GM20000 (cell line): Measurements from ENCODE around the gene TRAPPC4.

ENCODE experiments used
- DNase-seq: peaks from one replicate; pipeline ENCODE4 v3.0.0; 2012; ENCODE audit warnings: low spot score
- TF ChIP-seq, protein P1 (sequence below): IDR thresholded peaks from 2 replicates; pipeline ENCODE4 v1.5.1; 2012; ENCODE audit warnings: mild to moderate bottlenecking, control low read depth; ENCODE audit errors: extremely low read depth, missing control alignments

The TRAPPC4 gene

DNA sequence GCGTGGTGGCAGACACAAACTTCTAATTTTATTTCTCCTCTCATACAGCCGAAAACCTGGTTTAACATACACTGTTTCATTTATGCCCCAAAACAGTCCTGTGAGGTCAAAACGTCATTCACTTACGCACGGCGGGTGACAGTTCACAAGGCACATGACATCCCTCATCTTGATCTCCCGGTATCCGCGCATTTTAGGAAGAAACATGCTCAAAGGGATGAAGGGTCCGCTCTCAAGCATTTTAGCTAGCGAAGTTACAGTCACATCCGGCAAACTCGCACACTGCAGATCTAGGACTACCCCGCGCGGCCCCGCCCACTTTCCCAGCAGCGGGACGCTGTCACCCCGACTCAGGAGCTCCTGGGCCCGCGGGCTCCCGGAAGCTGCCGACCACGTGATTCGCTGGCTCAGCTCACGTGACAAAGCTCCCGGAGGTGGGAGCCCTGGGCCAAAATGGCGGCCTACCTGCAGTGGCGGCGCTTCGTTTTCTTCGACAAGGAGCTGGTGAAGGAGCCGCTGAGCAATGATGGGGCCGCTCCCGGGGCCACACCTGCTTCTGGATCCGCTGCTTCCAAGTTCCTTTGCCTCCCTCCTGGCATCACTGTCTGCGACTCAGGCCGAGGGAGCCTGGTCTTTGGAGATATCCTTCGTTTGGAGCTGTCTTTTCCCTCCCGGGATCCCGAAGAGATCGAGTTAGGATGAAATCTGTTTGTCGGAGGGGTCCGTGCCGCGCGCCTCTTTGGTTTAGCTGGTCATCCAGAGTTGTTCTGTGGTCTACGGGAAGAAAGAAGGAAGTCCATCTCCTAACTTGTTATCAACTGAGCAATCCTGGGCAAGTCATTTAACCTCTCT is 49.0 kb downstream of the TRAPPC4 start, which contains the start of gene VPS11:
TSS of gene VPS11 (plus strand) at position 448 of the 852 bp plus-strand sequence. CDS start at position 454, 6 bp downstream.
- peak; percentile 96 for DNase-seq
- TF ChIP-seq, protein P1, sequence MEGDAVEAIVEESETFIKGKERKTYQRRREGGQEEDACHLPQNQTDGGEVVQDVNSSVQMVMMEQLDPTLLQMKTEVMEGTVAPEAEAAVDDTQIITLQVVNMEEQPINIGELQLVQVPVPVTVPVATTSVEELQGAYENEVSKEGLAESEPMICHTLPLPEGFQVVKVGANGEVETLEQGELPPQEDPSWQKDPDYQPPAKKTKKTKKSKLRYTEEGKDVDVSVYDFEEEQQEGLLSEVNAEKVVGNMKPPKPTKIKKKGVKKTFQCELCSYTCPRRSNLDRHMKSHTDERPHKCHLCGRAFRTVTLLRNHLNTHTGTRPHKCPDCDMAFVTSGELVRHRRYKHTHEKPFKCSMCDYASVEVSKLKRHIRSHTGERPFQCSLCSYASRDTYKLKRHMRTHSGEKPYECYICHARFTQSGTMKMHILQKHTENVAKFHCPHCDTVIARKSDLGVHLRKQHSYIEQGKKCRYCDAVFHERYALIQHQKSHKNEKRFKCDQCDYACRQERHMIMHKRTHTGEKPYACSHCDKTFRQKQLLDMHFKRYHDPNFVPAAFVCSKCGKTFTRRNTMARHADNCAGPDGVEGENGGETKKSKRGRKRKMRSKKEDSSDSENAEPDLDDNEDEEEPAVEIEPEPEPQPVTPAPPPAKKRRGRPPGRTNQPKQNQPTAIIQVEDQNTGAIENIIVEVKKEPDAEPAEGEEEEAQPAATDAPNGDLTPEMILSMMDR: no peak
